DMS114 treated with DMSO at 0.1 percent for 48 hours (cell line): ENCODE measurements around the gene UBASH3A.

Experiments
- DNase-seq: peaks from one replicate; lab custom pipeline; 2025; ENCODE audit not compliant: unreplicated experiment; lab: John Stamatoyannopoulos, UW

Gene UBASH3A

DNA sequence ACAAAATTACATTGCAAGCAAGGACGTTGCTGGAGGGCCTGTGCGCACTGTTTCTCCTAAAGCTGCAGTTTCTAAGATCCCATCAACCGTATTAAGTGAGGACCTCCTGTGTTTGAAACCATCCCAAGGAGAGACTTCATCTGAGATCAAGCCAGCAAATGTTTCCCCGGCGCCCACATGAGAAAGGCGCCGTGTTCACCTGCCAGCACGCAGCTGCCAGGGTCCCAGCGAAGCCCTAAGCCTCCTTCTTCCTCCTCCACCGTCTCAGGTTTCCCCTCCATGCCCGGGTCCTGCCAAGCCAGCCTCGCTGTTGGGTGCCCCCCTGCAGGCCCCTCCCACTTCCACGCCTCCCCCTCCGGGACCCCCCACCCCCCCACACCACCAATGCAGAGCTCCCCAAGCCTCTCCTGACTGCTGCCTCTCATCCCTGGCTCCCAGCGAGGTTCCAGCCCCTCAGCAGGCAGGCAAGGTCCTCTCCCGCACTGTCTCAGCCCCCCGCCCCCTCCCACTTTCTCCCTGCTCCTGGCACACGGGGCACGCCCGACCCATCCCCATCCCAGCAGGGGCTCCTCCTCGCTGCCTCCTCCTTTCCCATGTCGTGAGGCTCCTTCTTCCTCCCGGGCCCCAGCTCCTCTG is 28.7 kb upstream of the UBASH3A start:
- no peak for DNase-seq

DNA sequence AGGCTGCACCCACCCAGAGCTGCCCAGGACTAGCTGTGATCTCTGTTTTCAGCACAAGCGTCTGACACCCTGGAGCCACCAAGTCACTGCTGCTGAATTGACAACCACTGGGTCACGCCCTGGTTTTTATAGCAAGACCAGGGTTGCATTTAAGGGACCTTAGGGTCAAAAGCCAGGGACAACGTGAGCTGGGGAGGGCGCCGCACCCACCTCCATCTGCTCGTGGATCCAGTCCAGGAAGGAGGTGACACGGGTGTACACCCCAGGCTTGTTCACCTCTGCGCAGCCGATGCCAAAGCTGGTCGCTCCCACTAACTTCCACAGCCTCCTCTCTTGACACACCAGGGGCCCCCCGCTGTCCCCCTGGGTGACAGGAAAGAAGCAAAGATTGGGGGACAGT is 28.2 kb upstream of the UBASH3A start:
- no peak for DNase-seq

DNA sequence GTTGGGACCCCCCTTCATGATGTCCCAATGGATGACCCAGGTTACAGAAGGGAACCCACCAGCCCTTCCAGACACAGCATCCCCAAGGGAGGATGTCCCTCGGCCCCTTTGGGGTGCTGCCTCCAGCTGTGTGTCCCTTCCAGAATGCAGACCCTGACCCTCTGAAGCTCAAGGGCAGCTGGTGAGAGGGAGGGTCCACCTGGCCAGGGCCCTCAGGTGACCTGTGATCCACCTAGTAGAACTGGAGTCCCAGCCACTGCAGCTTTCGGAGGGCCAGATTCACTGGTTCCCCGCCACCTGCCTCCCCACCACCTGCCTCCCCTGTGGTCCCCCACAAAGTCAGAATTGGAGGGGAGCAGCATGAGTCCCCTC is 27.8 kb upstream of the UBASH3A start:
- no peak for DNase-seq

DNA sequence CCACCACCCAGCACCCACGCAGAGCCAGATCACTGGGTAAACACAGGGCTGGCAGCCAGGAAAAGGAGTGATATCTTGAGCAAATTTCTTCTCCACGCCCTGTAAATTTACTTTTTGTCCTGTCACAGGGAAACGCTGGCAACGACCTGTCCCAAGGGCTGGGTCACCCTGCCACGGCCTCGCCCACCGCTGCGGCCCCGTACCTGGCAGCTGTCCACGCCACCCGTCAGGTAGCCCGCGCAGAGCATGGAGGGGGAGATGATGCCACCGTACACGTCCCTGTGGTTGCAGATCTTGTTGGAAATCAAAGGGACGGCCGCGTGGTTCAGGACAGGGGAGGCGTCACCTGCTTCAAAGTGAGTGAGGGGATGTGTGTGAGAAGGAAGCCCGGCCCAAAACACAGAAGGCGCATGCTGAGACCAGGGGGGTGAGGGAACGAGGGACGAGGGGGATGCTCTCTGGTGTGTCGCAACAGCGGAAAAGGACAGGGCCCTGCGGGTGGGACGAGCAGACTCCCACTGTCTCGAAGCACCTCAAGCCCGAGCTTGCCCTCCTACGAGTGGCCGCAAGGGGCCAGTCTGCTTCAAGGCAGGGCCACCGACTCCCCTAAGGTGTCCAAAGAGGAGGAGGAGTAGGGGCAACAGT is 27.2 kb upstream of the UBASH3A start:
- DNase-seq = no peak

DNA sequence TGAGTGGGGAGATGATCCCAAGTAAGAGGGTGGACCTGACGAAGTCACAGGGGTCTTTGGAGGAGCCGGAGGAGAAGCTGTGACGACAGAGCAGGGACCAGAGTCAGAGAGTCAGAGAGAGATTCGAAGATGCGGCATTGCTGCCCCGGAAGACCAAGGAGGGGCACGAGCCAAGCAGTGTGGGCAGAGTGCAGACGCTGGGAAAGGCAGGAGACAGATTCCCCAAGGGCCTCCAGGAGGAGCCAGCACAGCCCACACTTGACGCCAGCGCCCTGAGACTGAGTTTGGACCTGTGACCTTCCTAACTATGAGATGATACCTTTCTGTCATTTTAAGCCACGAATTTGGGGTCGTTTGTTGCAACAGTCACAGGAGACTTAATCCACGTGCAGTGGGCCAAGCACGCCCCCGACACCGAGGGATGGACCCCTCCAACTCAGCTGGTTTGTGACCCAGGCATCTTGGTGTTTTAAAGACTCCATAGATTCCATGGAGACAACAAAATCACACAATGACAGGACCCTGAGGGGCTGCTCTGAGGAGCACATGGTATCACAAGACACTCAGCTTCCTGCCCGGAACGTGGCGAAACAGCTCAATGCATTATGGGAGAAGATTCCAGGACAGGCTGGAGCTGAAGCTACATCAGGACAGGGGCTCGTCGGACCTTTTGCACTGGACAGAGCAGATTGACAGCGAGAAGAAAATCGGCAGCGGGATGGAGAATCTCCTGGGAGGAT is 26.3 kb upstream of the UBASH3A start:
- no peak for DNase-seq

DNA sequence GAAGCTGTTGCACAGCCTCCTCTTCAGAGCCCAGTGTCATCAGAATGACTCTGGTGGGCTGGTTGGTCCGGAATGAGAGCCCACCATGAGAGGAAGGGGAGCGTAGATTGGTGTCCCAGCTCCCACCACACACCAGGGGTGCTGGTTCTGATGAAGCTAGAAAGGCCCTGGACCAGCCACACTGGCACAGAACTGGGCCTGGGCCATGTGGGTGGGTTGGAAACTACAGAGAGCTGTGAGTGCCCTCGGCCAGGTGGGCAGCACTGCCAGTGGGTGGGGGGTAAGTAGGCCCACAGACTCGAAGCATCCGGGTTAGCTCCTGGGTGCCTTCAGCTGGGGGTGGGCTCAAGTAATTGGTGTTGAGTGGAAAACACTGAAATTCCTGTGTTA is 25.8 kb upstream of the UBASH3A start:
- DNase-seq = no peak

DNA sequence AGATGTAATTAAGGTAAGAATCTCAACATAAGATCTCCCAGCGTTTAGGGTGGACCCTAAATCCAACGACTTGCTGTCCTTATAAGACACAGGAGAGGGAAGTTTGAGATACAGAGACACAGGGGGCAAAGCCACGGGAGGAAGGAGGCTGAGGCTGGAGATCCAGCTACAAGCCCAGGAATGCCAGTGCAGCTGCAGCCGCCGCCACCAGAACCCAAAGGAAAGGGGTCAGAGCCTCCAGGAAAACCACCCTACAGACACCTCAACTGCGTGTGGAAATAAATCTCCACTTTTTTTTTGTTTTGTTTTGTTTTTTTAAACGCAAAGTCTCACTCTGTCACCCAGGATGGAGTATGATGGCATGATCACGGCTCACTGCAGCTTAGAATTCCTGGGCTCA is 25.3 kb upstream of the UBASH3A start:
- DNase-seq = no peak

DNA sequence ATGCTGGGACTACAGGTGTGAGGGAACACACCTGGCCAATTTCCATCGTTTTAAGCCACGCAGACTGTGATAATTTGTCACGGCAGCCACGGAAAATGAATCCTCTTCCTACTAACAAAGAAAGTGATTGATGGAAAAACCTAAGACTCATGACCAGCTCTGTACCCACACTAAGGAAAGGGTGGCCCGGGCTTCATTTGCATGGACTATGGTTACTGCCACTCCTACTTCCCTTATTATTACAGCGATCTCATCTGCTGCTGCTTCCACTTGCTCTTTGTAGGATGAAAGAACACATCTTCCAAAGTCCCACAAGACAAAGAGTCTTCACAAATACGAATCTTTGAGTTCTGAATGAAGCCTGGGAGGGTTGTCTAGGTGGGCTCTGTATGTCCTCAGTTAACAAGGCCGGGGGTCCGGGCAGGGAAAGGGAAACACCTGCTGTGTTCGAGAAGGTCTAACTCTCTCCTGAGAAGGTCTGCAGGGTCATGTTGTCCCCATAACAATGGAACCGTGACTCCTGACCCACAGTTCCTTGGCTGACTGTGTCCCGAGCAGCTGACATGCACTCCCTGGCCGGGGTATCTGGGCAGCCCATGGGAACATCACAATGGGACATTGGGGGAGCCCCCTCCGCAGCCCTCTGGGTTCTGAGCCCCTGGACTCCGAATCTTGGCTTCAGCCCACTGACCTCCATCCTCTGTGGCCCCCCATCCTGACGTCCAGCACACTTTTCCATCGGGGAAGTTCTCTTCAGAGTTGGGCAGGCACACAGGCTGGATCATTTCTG is 24.1 kb upstream of the UBASH3A start:
- no peak for DNase-seq

DNA sequence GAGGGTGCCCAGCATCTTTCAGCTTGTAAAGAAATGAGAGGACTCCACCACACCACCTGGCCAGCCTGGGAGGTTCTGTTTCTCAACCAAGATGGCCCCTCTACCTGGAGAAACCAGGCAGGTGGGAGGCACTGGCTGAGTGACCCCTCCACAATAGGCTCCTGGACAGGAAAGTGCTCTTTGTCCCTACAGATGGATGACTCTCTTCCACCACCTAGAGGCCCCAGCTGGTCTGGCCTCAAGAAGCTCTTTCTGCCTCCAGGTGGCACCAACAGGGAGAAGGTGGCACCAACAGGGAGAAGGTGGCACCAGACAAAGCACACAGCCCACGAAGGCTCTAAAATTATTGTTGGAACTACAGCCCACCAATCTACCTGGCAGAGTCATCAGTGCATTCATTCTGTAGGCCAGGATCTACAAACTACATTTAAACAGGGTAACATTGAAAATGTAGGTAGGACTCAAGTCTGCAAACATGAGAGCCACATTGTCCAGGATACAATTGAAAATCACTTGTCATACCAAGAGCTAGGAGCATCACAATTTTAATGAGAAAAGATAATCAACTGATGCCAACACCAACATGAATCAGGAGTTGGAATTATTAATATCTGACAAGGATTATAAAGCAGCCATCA is 22.2 kb upstream of the UBASH3A start:
- DNase-seq = no peak

DNA sequence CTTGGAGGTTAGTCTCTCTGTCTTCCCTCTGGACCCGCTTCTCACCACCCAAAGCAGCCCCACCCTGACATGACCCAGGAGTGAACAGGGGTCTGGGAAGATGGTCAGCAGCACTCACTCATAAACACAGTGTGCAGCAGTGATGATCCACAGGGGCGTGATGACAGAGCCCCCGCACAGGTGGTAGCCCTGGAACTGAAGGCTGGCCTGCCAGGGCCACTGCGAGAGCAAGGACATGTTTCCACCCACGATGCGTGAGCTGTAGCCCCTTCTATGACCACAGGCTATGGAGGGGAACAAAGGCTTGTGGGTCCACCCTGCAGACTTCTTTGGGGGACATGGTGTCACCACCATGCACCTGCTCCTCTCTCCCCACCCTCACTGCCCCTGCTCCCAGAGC is 20.8 kb upstream of the UBASH3A start:
- no peak for DNase-seq

DNA sequence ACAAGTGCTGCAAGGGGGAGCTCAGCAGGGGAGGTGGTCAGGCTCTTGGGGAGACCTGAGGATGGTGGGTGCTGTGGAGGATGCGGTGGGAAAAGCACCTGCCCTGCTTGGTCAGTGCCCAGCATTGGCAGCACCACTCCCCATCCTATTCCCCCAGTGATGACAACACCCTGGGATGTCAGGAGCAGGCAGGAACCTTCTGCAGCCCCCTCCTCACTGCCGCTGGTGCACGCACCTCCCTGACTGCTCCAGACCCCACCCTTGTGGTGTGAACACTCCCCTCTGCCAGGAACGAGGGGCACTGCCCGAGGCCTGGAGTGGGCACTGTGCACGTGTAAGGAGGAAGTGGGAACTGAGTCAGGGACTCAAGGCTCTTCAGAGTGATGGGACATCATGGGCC is 20.4 kb upstream of the UBASH3A start:
- no peak for DNase-seq

DNA sequence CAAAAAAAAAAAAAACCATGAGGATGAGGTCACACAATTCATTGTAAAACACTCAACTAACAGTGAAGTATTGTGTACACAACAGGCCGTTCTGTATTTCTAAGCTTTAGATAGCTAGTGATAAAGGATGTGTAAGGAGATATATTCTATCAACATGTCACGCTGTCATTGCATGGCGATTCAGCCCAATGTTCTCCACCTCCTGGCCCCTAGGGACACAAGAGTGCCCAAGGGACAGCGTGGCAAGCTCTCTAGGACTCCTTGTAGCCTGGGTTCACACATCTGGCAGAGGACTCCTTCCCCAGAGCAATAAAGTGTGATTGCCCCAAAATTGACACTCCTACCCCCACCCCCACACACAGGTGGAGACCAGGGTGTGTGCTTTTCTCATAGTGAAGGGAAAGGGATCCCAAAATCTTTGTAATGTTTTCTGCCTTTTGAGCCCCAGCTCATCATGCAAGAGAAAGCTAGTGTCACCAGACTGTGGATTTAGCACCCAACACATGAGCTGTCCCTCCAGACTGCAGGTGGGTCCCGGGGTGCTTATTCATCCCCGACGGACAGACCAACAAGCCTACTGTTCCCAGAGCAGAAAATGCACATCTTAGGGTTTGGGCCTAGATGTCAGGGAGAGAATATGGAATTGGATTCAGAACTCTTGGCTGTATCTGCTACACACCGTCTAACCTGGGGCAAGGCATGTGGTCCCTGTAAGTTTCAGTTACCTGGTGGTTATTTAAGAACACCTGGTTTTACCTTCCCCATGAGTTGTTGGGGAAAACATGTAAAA is 19.4 kb upstream of the UBASH3A start:
- DNase-seq = no peak

DNA sequence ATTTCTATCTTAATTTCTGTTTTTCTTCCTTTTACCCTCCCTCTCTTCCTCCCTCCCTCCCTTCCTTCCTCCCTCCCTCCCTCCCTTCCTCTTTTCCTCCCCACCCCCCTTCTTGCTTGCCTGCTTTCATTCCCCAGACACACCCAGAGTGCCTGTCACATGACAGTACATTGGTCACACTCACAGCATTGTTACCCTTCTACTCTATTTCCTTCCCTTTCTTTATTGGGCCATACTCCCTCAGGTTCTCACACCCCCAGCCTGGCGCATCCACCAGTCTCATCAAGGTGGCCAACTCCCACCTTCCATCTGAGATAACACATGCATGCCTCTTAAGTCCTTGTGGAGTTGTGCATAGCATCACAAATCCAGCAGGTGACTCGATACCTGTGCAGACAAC is 18.7 kb upstream of the UBASH3A start:
- DNase-seq = no peak

DNA sequence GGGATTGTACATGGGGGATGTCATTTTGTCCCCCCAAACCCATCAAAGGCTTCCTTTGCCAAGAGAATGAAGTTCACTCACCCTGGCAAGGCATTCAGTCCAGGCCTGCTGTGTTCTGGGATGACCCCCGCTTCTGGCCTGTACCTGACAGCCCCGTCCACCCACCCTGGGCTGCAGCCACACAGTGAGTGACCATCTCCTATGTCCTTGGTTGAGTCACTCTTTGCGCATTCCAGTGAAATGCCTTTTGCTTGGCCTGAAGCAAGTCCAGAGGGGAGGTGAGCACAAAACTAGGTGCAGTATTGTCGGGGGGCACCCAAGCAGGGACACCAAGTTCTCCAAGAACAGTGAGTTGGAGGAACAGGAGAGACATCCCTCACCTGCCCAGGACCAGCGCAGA is 18.1 kb upstream of the UBASH3A start:
- DNase-seq = no peak

DNA sequence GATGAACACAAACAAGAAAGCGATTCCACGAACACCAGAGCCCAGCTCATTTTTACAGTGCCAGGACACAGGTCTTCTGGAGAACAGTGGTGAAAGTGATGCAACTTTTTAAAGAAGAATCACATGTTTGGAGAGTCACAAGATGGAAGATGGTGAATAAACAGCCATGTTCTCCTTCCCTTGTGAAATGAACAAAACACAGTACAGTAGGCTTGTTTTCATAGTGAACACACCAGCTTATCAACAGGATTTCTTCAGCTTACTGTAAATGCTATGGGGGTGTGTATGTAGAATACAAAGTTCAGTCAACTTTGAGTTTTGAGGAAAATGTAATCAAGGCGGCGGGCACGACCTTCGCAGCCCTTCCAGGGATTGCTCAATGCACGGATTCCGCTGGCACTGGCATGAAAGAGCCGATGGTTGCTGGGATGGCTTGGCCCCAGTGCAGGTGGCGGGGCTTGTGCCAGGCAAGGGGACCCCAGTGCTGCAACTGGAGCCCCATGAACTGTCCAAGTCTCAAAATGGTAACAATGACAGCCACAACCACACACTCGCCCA is 17.6 kb upstream of the UBASH3A start:
- DNase-seq = no peak

DNA sequence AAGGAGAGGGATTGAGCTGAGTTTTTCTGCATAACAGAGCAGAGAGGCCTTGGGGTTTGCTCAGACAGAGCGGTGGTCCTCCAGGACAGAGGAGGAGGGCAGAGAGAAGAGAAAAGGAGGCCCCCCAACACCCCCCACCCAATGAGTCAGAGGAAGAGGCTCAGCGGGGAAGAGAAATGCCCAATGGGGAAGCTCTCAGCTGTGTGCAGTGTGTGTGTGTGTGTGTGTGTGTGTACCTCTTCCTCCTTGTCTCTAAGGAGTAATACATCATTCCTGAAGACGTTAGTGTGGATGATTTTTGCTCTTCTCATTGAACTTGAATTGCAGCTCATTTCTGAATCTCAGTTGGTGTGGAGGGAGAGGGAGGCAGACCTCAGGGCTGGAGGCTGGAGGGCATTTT is 16.5 kb upstream of the UBASH3A start:
- DNase-seq = no peak

DNA sequence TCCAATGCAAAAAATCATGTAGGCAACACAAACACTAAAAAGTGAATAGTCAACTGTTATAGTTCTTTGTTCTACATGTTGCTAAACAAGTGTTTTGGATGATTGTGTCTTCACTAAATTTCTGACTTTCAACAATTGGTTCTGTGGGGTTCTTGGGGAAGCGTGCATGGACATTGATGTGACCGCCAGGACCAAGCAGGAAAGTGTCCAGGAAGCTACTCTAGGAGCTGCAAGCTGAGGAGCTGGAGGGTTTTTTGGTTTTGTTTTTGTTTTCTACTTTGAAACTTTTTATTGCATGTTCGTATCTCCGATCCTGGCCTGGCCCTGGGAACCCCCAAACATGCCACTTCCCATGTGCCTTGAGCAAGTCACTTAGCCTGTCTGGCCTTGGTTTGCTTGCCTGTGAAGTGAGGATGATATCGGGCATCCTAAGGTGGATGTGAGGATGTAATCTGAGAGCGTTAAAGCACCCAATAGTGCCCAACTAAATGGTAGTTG is 15.8 kb upstream of the UBASH3A start:
- DNase-seq = no peak

DNA sequence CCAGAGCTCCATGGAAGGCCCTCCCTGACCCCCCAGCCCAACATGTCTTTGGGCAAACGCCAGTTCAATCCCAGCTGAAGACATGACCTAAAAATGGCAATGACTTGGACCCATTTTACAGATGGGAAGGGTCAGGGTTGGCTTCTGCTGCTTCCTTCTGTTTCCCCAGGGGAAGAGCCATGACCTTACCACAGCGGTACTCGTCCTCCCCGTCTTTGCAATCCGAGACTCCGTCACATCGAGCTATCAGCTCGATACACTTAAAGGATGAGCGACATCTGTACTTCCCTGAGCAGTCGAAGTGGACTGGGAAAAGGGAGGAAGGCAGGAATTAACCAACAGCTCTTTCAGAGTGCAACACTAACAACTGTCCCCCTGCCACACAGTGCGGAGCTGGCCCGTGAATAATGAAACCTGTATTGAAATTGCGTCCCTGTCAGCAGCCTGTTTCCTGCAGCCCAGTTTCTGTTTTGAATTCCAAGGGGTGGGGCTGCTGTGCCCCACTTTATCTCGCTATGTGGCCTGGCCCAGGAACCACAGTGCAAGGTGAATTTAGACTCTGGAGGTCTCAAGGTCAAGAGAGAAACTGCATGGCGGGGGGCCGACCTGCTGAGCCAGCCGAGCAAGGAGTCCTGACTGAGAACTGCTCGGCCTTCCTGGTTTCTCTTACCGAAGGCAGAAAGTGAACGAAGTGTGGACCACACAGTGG is 14.8 kb upstream of the UBASH3A start:
- no peak for DNase-seq

DNA sequence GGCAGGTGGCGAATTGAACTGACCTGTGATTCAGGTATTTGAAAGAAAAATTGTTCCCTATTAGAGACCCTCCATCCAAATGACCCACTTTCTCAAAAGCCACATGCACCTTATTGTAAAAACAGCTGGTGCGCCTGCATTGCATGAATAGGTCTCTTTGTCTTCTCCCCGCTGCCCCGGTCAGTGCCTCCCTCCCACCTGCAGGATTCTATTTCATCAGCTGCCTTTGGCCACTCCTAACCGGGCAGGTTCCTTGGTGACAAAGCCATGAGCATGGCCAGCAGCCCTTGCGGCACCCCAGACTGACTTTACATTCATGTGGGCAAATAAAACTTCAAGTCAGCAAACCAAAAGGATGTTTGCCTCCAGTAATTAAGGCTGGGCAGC is 14.3 kb upstream of the UBASH3A start:
- DNase-seq = no peak
